ENCODE data around the gene ACTA1.
"Not testable (repeated sequence)": the region's sequence is repeated elsewhere in the genome, so short reads cannot be mapped to it uniquely, and the experiment has no call there.

The ACTA1 gene

GRCh38 chr1:229409616-229410369, 24.1 kb downstream of the ACTA1 start:
- no peak for DNase-seq (ENCODE audit: low read depth)

DNA sequence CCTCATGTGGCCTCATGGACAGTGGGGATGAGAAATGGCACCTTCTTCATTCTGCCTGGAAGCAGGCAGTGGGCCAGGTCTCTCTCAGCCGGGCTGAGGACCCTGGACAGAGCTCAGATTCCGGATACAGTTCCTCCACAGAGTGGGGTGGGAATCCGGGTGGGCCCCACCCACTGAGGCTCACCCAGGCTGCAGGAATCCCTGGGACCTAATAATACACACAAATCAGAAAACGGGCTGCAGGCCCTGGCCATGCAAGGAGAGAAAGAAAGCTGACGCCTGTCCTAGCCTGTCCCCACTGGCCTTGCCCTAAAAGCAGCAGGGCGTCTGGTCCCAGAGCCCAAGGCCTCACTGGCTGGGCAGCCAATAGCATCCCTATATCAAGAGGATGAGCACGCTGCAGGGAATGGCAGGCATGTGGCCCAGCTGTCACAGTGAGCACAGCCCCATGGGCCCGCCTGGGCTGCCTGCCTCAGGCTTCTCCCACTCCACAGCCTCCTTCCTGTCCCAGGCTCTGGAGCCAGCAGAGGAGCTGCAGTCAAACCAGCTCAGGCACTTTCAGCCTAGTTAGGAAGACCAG, 25.3 kb downstream of the ACTA1 start:
- DNase-seq (ENCODE audit: low read depth) = no peak

DNA sequence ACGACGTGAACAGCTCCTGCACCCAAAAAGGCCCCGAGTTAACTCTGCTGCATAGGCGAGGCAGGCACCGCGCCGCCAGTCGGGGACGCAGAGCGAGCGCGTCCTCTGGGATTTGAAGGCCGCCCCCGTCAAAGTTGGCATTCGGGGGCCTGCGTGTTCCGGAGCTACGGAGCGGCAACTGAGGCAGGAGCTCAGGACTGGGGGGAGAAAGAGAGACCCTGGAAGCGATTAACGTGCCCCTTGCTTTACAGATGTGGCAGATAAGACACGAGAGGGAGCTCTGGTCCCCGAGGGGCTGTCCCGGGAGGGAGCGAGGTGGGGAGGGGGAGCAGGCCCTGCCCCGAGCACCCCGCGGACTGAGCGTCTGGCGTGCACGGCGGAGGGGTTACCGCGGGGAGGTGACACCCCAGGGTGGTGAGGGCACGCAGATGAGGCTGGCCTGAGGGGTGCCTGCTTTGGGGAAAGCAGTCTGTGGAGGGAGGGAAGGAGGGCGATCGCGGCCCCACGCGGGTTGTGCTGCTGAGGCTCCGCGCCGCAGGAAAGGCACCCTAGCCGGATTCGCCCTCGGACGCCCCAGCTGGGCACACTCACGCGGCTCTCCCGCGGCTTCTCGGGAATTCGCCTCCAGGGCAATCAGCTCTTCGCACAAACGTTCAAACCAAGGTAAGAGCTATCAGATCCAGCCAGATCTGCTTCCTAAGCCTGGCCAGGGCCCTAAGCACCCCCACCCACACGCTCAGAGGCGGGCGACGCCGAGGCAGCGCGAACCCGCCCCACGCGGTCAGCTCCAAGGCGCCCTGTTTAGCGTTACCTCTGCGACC, 26.5 kb downstream of the ACTA1 start:
- DNase-seq (ENCODE audit: low read depth) = no peak

GRCh38 chr1:229406798-229407197, 27.1 kb downstream of the ACTA1 start:
- no peak for DNase-seq (ENCODE audit: low read depth)

- DNase-seq (ENCODE audit: low read depth) = no peak
Measured at GRCh38 chr1:229403573-229403972, 30.3 kb downstream of the ACTA1 start.

DNA sequence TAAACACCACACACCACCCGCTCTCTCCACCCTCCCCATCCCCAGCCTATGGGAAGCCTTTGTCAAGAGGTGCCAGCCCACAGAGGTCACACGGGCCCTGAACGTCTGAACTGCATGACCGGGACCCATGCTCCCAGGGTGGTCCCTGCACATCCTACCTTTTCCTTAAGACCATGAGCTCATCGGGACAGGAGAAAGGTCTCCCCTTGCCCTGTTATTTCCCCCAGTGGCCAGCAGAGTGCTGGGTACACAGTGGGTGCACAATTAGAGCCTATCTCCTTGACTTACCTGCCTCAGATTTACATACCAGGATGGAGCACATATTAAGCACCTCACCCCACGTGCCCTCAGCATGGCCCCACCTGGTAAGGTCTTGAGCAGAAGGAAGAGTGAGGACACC, 30.9 kb downstream of the ACTA1 start:
- DNase-seq (ENCODE audit: low read depth) = no peak

GRCh38 chr1:229402329-229402728, 31.6 kb downstream of the ACTA1 start:
- DNase-seq (ENCODE audit: low read depth) = not testable (repeated sequence)

GRCh38 chr1:229397762-229398161, 36.1 kb downstream of the ACTA1 start:
- DNase-seq (ENCODE audit: low read depth) = no peak

DNA sequence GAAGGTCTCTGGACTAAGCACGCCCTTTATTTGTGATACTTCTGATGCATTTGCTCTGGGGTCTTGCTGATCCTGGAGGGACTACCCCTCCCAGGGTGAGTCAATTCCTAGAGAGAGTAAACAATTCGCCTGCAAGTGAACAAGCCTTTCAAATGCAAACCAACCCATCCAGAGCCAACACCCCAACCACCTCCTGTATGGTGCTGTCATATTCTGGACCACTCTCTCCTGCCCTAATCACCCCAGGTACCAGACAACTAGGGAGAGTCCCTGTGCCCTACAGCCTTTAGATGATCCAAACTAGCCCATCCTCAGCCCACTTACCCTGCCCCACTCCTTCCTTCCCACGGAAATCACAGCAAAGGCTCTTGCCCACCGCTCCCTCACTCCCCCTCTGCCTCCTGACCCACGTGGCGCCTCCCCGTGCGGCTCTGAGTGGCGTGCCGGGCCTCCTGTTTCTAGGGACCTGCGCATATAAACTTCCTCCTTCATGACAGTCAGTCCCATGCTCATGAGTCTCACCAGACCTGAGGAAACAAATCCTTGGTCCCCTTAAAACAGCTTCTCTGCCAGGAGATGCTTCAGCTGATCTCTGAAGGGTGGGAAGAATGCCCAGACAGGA, 37.2 kb downstream of the ACTA1 start:
- no peak for DNase-seq (ENCODE audit: low read depth)

DNA sequence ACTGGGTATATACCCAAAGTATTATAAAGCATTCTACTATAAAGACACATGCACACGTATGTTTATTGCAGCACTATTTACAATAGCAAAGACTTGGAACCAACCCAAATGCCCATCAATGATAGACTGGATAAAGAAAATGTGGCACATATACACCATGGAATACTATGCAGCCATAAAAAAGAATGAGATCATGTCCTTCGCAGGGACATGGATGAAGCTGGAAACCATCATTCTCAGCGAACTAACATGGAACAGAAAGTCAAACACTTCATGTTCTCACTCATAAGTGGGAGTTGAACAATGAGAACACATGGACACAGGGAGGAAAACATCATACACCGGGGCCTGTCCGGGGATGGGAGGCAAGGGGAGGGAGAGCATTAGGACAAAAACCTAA, 39.4 kb downstream of the ACTA1 start:
- DNase-seq (ENCODE audit: low read depth) = not testable (repeated sequence)

GRCh38 chr1:229392936-229393335, 41.0 kb downstream of the ACTA1 start:
- DNase-seq (ENCODE audit: low read depth) = no peak

DNA sequence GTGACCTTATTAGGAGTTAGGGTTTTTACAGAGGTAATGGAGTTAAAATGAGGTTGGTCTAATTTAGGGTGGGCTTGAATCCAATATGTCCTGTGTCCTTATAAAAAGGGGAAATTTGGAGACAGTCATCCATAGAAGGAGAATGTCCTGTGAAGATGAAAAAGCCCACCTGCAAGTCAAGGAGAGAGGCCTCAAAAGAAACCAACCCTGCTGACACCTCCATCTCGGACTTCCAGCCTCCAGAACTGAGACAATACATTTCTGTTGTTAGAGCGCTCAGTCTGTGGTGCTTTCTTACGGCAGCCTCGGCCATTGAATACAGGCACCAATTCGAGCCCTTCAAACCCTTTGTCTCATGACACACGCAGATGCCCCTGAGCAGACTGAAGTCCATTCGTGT, 43.8 kb downstream of the ACTA1 start:
- no peak for DNase-seq (ENCODE audit: low read depth)

- no peak for DNase-seq (ENCODE audit: low read depth)
Measured at GRCh38 chr1:229388897-229389580, 44.9 kb downstream of the ACTA1 start.

- no peak for DNase-seq (ENCODE audit: low read depth)
Measured at GRCh38 chr1:229385853-229386456, 47.9 kb downstream of the ACTA1 start.

GRCh38 chr1:229384822-229385221, 49.1 kb downstream of the ACTA1 start:
- DNase-seq (ENCODE audit: low read depth) = no peak

DNA sequence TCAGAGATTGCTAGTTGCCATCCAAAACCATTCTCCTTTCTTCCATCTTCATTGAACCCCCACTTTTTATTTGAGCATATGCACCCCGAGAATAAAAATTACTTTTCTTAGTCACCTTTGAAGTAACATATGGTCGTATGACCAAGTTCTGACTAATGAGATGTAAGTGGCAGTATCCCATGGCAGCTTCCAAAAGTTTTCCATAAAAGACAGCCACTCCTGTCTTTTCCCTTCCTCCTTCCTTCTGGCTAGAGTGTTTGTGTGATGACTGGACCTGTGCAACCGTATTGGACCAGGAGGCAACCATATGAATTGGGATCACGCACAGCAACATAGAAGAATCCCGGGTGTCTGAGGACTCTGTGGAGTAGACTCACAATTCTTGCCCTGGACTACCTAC, 49.9 kb downstream of the ACTA1 start:
- DNase-seq (ENCODE audit: low read depth) = no peak

GRCh38 chr1:229383188-229383587, 50.7 kb downstream of the ACTA1 start:
- no peak for DNase-seq (ENCODE audit: low read depth)
